Measurements from ENCODE around the gene ACRBP. TPM values are rescaled to one million over a fixed set of nuclear protein-coding genes. Genes with fewer than 3 reads are reported as not detected.

Gene ACRBP
- total and polyA plus RNA-seq, 4 donors = 0.25 to 5.2 (median 1.8) TPM; not detected in 1

GRCh38 chr12:6662602-6662905, 15.3 kb upstream of the ACRBP start:
- H3K9me3 ChIP-seq (ENCODE audit: control insufficient read depth, low read length) = no peaks in the 10 kb centered on the region
- H3K27me3 ChIP-seq (ENCODE audit: control insufficient read depth in 1 of 2, insufficient read depth in 2 of 2, low read length in 1 of 2) = no peaks in the 10 kb centered on the region
- H3K4me1 ChIP-seq (ENCODE audit: control insufficient read depth in 1 of 2, insufficient read depth in 2 of 2, low read length in 2 of 2) = no peaks in the 10 kb centered on the region
- 1% methylated on average over 10 of the region's 10 CpGs for WGBS, 2 donors
- intact Hi-C loops (cut with DNase I) = loop anchor here in 1 of 2 donors (2.0 to 5.0 kb wide), 2 partner anchors 45 to 94 kb away; partner anchors contain the start of gene NOP2
- DNase-seq (no peak), ATAC-seq (ENCODE audit: low FRiP score) (peak; percentile 57)
- peak overlapping the region; percentile 89 to 91 for H3K4me3 ChIP-seq (ENCODE audit: low read length in 2 of 2)
- H3K27ac ChIP-seq (ENCODE audit: low read depth in 1 of 2, low read length in 2 of 2) = peak overlapping the region in 1 of 2 donors; percentile 56
- H3K36me3 ChIP-seq (ENCODE audit: control insufficient read depth in 1 of 2, insufficient read depth in 2 of 2, low read length in 1 of 2) = peaks cover 0 to 6% of the 10 kb centered on the region in 2 donors

GRCh38 chr12:6653987-6654386, 6.8 kb upstream of the ACRBP start:
- 85% methylated on average over 5 of the region's 5 CpGs for WGBS, 2 donors
- H3K4me3 ChIP-seq (ENCODE audit: low read length in 2 of 2) = no peak overlapping the region
- no peak for ATAC-seq (ENCODE audit: low FRiP score)
- peak in 1 of 2 donors; percentile 10 for DNase-seq
- intact Hi-C loops (cut with DNase I) = no loop called here
- H3K27me3 ChIP-seq (ENCODE audit: control insufficient read depth in 1 of 2, insufficient read depth in 2 of 2, low read length in 1 of 2) = no peaks in the 10 kb centered on the region
- H3K27ac ChIP-seq (ENCODE audit: low read depth in 1 of 2, low read length in 2 of 2) = no peak overlapping the region
- H3K36me3 ChIP-seq (ENCODE audit: control insufficient read depth in 1 of 2, insufficient read depth in 2 of 2, low read length in 1 of 2) = peaks cover 9 to 16% of the 10 kb centered on the region in 2 donors
- H3K9me3 ChIP-seq (ENCODE audit: control insufficient read depth, low read length) = no peaks in the 10 kb centered on the region
- H3K4me1 ChIP-seq (ENCODE audit: control insufficient read depth in 1 of 2, insufficient read depth in 2 of 2, low read length in 2 of 2) = no peaks in the 10 kb centered on the region

DNA sequence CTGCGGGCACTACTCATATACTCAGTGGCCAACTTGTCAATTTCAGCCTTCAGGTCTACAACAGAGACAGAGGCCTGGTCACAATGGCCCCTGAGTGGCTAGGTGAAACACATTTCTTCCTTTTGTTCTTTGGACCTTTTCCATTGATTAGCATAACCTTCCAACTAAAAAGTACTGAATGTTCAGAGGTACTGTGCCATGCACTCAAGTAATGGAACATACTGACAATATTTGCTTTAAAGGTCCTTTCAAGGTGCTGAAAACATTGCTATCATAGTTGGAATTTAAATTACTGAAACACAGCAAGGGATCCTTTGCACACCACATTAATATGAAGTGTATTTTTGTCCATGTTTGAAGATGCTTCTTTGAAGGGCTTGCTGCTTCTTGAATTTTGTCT, 6.1 kb upstream of the ACRBP start:
- ATAC-seq (ENCODE audit: low FRiP score) (no peak), DNase-seq (no peak)
- Histone ChIP-seq H3K36me3 (ENCODE audit: control insufficient read depth in 1 of 2, insufficient read depth in 2 of 2, low read length in 1 of 2) (peaks cover 9 to 16% of the 10 kb centered on the region in 2 donors), H3K27ac (ENCODE audit: low read depth in 1 of 2, low read length in 2 of 2) (no peak overlapping the region), H3K9me3 (ENCODE audit: control insufficient read depth, low read length) (no peaks in the 10 kb centered on the region), H3K4me1 (ENCODE audit: control insufficient read depth in 1 of 2, insufficient read depth in 2 of 2, low read length in 2 of 2) (no peaks in the 10 kb centered on the region), H3K4me3 (ENCODE audit: low read length in 2 of 2) (no peak overlapping the region), H3K27me3 (ENCODE audit: control insufficient read depth in 1 of 2, insufficient read depth in 2 of 2, low read length in 1 of 2) (no peaks in the 10 kb centered on the region)
- intact Hi-C loops (cut with DNase I) = no loop called here
- 99 to 100% methylated on average over 1 of the region's 1 CpG for WGBS, 2 donors

- peaks cover 9 to 16% of the 10 kb centered on the region in 2 donors for H3K36me3 ChIP-seq (ENCODE audit: control insufficient read depth in 1 of 2, insufficient read depth in 2 of 2, low read length in 1 of 2)
- H3K27me3 ChIP-seq (ENCODE audit: control insufficient read depth in 1 of 2, insufficient read depth in 2 of 2, low read length in 1 of 2) = no peaks in the 10 kb centered on the region
- WGBS, 2 donors = 83 to 90% methylated on average over 12 of the region's 12 CpGs
- intact Hi-C loops (cut with DNase I) = no loop called here
- ATAC-seq (ENCODE audit: low FRiP score) (no peak), DNase-seq (peak in 1 of 2 donors; percentile 20)
- no peaks in the 10 kb centered on the region for H3K9me3 ChIP-seq (ENCODE audit: control insufficient read depth, low read length)
- no peak overlapping the region for H3K27ac ChIP-seq (ENCODE audit: low read depth in 1 of 2, low read length in 2 of 2)
- no peaks in the 10 kb centered on the region for H3K4me1 ChIP-seq (ENCODE audit: control insufficient read depth in 1 of 2, insufficient read depth in 2 of 2, low read length in 2 of 2)
- H3K4me3 ChIP-seq (ENCODE audit: low read length in 2 of 2) = no peak overlapping the region
These were observed 5.2 kb upstream of the ACRBP start for GRCh38 chr12:6652391-6652790.

- Histone ChIP-seq H3K4me3 (ENCODE audit: low read length in 2 of 2) (no peak overlapping the region), H3K4me1 (ENCODE audit: control insufficient read depth in 1 of 2, insufficient read depth in 2 of 2, low read length in 2 of 2) (no peaks in the 10 kb centered on the region), H3K27me3 (ENCODE audit: control insufficient read depth in 1 of 2, insufficient read depth in 2 of 2, low read length in 1 of 2) (no peaks in the 10 kb centered on the region), H3K9me3 (ENCODE audit: control insufficient read depth, low read length) (no peaks in the 10 kb centered on the region), H3K27ac (ENCODE audit: low read depth in 1 of 2, low read length in 2 of 2) (no peak overlapping the region), H3K36me3 (ENCODE audit: control insufficient read depth in 1 of 2, insufficient read depth in 2 of 2, low read length in 1 of 2) (peaks cover 9 to 16% of the 10 kb centered on the region in 2 donors)
- DNase-seq (peak in 1 of 2 donors; percentile 12), ATAC-seq (ENCODE audit: low FRiP score) (no peak)
- WGBS, 2 donors = 84 to 85% methylated on average over 8 of the region's 8 CpGs
- intact Hi-C loops (cut with DNase I) = no loop called here
These were observed 3.6 kb upstream of the ACRBP start for GRCh38 chr12:6650832-6651231.

GRCh38 chr12:6646276-6647082, 753 bp downstream of the ACRBP start:
- Histone ChIP-seq H3K4me3 (ENCODE audit: low read length in 2 of 2) (peak overlapping the region in 1 of 2 donors; percentile 15), H3K27ac (ENCODE audit: low read depth in 1 of 2, low read length in 2 of 2) (no peak overlapping the region), H3K9me3 (ENCODE audit: control insufficient read depth, low read length) (no peaks in the 10 kb centered on the region), H3K36me3 (ENCODE audit: control insufficient read depth in 1 of 2, insufficient read depth in 2 of 2, low read length in 1 of 2) (peaks cover 0 to 7% of the 10 kb centered on the region in 2 donors), H3K4me1 (ENCODE audit: control insufficient read depth in 1 of 2, insufficient read depth in 2 of 2, low read length in 2 of 2) (no peaks in the 10 kb centered on the region), H3K27me3 (ENCODE audit: control insufficient read depth in 1 of 2, insufficient read depth in 2 of 2, low read length in 1 of 2) (no peaks in the 10 kb centered on the region)
- intact Hi-C loops (cut with DNase I) = no loop called here
- no peak for DNase-seq
- peak; percentile 15 for ATAC-seq (ENCODE audit: low FRiP score)
- WGBS, 2 donors = 60 to 61% methylated on average over 28 of the region's 28 CpGs

DNA sequence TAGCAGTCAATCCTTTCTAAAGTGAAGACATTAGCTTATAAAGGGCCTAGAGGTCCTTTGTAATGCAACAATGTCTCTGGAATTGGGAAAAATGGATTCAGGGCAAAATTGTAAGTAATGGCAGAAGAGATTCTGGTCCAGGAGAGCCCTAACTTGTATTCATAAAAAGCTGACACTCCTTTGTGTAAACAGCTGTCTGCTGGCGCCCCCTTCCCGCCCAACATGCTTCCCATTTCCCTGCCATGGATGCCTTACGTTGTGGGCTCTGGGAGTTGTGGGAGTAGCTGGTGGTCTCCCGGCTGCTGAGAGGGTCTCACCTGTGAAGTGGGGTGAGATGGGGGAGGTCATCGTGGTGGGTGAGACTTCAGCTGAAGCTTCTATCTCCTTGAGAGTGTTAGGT, 2.3 kb downstream of the ACRBP start:
- intact Hi-C loops (cut with DNase I) = no loop called here
- Histone ChIP-seq H3K27me3 (ENCODE audit: control insufficient read depth in 1 of 2, insufficient read depth in 2 of 2, low read length in 1 of 2) (no peaks in the 10 kb centered on the region), H3K4me3 (ENCODE audit: low read length in 2 of 2) (no peak overlapping the region), H3K4me1 (ENCODE audit: control insufficient read depth in 1 of 2, insufficient read depth in 2 of 2, low read length in 2 of 2) (no peaks in the 10 kb centered on the region), H3K36me3 (ENCODE audit: control insufficient read depth in 1 of 2, insufficient read depth in 2 of 2, low read length in 1 of 2) (no peaks in the 10 kb centered on the region), H3K9me3 (ENCODE audit: control insufficient read depth, low read length) (no peaks in the 10 kb centered on the region), H3K27ac (ENCODE audit: low read depth in 1 of 2, low read length in 2 of 2) (no peak overlapping the region)
- ATAC-seq (ENCODE audit: low FRiP score) (no peak), DNase-seq (peak in 1 of 2 donors; percentile 57)
- WGBS, 2 donors = 23 to 28% methylated on average over 5 of the region's 5 CpGs

GRCh38 chr12:6644257-6644596, 3.0 kb downstream of the ACRBP start:
- DNase-seq (peak in 1 of 2 donors; percentile 54), ATAC-seq (ENCODE audit: low FRiP score) (no peak)
- H3K4me1 ChIP-seq (ENCODE audit: control insufficient read depth in 1 of 2, insufficient read depth in 2 of 2, low read length in 2 of 2) = no peaks in the 10 kb centered on the region
- H3K4me3 ChIP-seq (ENCODE audit: low read length in 2 of 2) = no peak overlapping the region
- intact Hi-C loops (cut with DNase I) = no loop called here
- no peaks in the 10 kb centered on the region for H3K36me3 ChIP-seq (ENCODE audit: control insufficient read depth in 1 of 2, insufficient read depth in 2 of 2, low read length in 1 of 2)
- no peak overlapping the region for H3K27ac ChIP-seq (ENCODE audit: low read depth in 1 of 2, low read length in 2 of 2)
- H3K27me3 ChIP-seq (ENCODE audit: control insufficient read depth in 1 of 2, insufficient read depth in 2 of 2, low read length in 1 of 2) = no peaks in the 10 kb centered on the region
- WGBS, 2 donors = 76 to 77% methylated on average over 6 of the region's 6 CpGs
- no peaks in the 10 kb centered on the region for H3K9me3 ChIP-seq (ENCODE audit: control insufficient read depth, low read length)

GRCh38 chr12:6643569-6644256, 3.5 kb downstream of the ACRBP start:
- Histone ChIP-seq H3K27ac (ENCODE audit: low read depth in 1 of 2, low read length in 2 of 2) (no peak overlapping the region), H3K36me3 (ENCODE audit: control insufficient read depth in 1 of 2, insufficient read depth in 2 of 2, low read length in 1 of 2) (no peaks in the 10 kb centered on the region), H3K9me3 (ENCODE audit: control insufficient read depth, low read length) (no peaks in the 10 kb centered on the region), H3K4me1 (ENCODE audit: control insufficient read depth in 1 of 2, insufficient read depth in 2 of 2, low read length in 2 of 2) (no peaks in the 10 kb centered on the region), H3K27me3 (ENCODE audit: control insufficient read depth in 1 of 2, insufficient read depth in 2 of 2, low read length in 1 of 2) (no peaks in the 10 kb centered on the region), H3K4me3 (ENCODE audit: low read length in 2 of 2) (no peak overlapping the region)
- ATAC-seq (ENCODE audit: low FRiP score) (no peak), DNase-seq (peak; percentile 64 to 65)
- intact Hi-C loops (cut with DNase I) = no loop called here
- WGBS, 2 donors = 90 to 92% methylated on average over 6 of the region's 6 CpGs

Data from aorta (tissue), 5 donors.